LNCaP clone FGC (cell line): ENCODE results near the gene FAM89A.
A peak's percentile ranks its signal among the peaks of the same experiment; 100 is the strongest.
"Not testable (repeated sequence)": the region's sequence is repeated elsewhere in the genome, so short reads cannot be mapped to it uniquely, and the experiment has no call there.

Experiments used
- DNase-seq: peaks from one replicate; pipeline ENCODE4 v3.0.0-alpha.2; 2011; ENCODE audit warnings: low read depth
- H3K4me3 ChIP-seq: 2 replicates; pipeline ENCODE4 v1.5.1; 2011; ENCODE audit warnings: mild to moderate bottlenecking, low read depth, low read length, control low read depth
- CTCF ChIP-seq: IDR thresholded peaks from 2 replicates; pipeline ENCODE4 v1.5.1; 2012; ENCODE audit warnings: mild to moderate bottlenecking; ENCODE audit not compliant: control insufficient read depth, insufficient read depth; ENCODE audit errors: extremely low read depth

Gene FAM89A

GRCh38 chr1:231039161-231040018 is 664 bp downstream of the FAM89A start:
- peak overlapping the region; percentile 61 for H3K4me3 ChIP-seq
- no peak for DNase-seq
- no peak for TF ChIP-seq CTCF

DNA sequence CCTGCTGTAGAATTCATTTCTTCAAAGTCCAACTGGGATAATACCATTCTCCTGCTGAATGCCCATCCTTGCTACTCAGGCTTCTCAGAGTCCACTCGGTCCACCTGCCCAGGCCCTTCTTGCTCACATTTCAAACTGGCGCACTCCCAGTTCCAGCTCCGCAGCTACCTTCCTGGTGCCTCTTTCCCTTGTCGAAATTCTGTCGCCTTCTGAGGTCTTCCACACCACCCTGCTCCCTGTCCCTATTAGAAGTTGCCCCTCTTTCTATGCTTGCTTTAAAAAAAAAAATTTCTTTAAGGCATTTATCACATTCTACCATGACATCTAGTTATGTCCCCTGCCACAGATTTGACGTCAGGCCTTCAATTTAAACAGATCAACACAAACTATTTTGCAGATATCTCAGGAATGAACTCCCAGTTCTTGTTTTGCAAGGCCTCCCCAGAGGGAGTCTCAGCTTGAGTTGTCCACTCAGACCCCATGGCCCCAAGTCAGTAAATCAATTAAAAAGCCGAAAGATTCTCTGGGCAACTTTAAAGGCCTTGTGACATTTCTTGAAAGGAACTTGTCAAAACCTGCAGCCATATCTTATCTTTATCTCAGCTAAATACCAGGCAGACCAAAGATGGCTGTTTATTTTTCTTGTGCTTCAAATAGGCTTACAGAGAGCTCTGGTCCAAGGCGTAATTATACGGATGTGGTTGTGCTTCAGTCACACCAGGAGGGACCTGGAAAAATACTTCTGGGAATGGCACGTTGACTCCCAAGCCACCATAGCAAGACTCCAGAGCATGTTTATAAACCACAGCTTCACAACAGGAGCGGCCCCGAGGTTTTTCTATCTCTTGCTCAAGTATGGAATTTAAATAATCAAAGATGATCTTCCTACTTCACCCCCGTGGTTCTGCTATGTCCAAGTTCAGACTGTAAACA is 2.2 kb downstream of the FAM89A start:
- H3K4me3 ChIP-seq = no peak overlapping the region
- no peak for DNase-seq
- TF ChIP-seq CTCF = no peak

- H3K4me3 ChIP-seq = no peak overlapping the region
- TF ChIP-seq CTCF = no peak
- no peak for DNase-seq
Observed at GRCh38 chr1:231036416-231036815, 3.6 kb downstream of the FAM89A start.

DNA sequence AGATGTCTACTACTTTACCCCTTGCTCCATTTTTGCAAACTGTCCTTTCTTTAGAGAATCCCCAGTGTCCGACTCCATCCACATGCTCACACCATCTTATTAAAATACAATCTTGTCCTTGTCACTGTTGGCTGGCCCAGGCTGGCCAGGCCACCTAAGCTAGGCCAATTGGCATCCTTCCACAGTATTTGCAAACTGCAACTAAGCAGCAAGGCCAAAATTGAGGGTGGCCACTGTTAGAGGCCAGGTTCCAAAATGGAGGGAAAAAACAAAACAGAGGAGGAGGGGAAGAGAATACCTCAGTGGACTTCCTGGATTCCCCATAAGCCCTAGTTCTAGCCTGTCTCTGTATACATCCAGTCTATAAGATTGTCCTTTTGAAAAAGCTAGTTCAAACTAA is 4.3 kb downstream of the FAM89A start:
- H3K4me3 ChIP-seq = no peak overlapping the region
- no peak for DNase-seq
- TF ChIP-seq CTCF = no peak

GRCh38 chr1:231032963-231033362 is 7.1 kb downstream of the FAM89A start:
- H3K4me3 ChIP-seq = no peak overlapping the region
- no peak for DNase-seq
- TF ChIP-seq CTCF = no peak

GRCh38 chr1:231029841-231030240 is 10.2 kb downstream of the FAM89A start:
- H3K4me3 ChIP-seq = no peak overlapping the region
- no peak for TF ChIP-seq CTCF
- no peak for DNase-seq

GRCh38 chr1:231029247-231029646 is 10.8 kb downstream of the FAM89A start:
- not testable (repeated sequence) for DNase-seq, H3K4me3 ChIP-seq
